Osteocyte (in vitro differentiated cells): ENCODE measurements around the gene AATF. TPM values are rescaled to one million over a fixed set of nuclear protein-coding genes. Genes with fewer than 3 reads are reported as not detected.

Source experiments
- DNase-seq: peaks from one replicate; pipeline ENCODE4 v3.0.0; 2021; ENCODE audit warnings: mixed read lengths; ENCODE audit not compliant: unreplicated experiment; ENCODE audit errors: extremely low spot score
- H3K27ac Mint-ChIP-seq: one replicate; pipeline ENCODE4 v1.8.0; 2021; ENCODE audit warnings: mild to moderate bottlenecking, mixed read lengths; ENCODE audit not compliant: unreplicated experiment
- H3K27me3 Mint-ChIP-seq: one replicate; pipeline ENCODE4 v1.8.0; 2021; ENCODE audit warnings: mixed read lengths; ENCODE audit not compliant: unreplicated experiment
- H3K36me3 Mint-ChIP-seq: one replicate; pipeline ENCODE4 v1.8.0; 2021; ENCODE audit warnings: mixed read lengths; ENCODE audit not compliant: unreplicated experiment
- H3K4me1 Mint-ChIP-seq: one replicate; pipeline ENCODE4 v1.8.0; 2021; ENCODE audit warnings: mixed read lengths; ENCODE audit not compliant: unreplicated experiment
- H3K4me3 Mint-ChIP-seq: one replicate; pipeline ENCODE4 v1.8.0; 2021; ENCODE audit warnings: mild to moderate bottlenecking, moderate library complexity, mixed read lengths; ENCODE audit not compliant: unreplicated experiment
- H3K9me3 Mint-ChIP-seq: one replicate; pipeline ENCODE4 v1.8.0; 2021; ENCODE audit warnings: mixed read lengths; ENCODE audit not compliant: unreplicated experiment
- total RNA-seq: library from RNA; stranded (reverse); gene quantifications from 2 replicates; pipeline ENCODE4 v1.2.1, GENCODE V29; 2021
- TF ChIP-seq, protein P1 (sequence below): fragments of 200-600 bp; sonication (generic); IDR thresholded peaks from 2 replicates; pipeline ENCODE4 v1.5.0; 2021; ENCODE audit warnings: antibody characterized with exemption, mild to moderate bottlenecking, moderate library complexity

The AATF gene
- total RNA-seq, 1 donor from 2014 or later, result 39.6 TPM

DNA sequence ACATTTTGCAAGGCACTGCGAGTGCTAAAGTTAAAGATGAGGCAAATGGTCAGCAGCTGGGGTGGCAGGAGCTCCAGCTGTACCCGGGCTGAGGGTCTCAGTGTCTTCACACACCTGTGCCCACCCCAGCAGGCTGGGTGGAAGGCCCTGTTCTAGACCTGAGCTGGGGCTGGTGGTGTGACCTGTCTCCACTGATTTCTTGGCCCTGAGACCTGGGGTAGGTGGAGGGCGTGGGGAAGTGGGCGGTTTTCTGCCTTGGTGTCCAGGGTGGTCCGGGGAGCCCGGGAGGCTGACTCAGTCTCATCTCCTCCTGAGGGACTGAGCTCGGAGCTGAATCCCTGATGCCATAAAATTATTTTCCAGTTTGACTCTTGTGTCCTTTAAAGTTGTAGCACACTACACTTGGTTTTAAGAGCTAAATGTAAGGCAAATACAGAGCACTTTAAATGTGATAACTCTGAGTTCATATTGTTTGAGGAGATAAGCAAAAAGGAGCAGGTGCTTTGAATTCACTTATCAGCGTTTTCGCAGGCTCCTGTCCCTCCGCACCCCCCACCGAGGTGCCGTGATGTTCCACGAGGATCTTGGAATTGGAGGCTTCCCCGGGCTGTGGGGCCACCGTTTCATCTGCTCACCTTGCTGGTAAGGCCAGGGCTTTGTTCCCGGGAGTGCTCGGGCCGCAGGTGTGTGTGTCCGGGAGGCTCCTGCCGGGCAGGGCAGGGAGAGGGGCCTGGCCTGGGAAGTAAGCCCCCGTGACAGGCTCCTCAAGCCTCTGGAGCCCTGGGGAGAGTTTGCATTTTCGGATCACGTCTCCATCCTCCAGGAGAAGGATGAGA is 117.0 kb downstream of the AATF start:
- peaks cover 33% of the 10 kb centered on the region for H3K27me3 Mint-ChIP-seq

DNA sequence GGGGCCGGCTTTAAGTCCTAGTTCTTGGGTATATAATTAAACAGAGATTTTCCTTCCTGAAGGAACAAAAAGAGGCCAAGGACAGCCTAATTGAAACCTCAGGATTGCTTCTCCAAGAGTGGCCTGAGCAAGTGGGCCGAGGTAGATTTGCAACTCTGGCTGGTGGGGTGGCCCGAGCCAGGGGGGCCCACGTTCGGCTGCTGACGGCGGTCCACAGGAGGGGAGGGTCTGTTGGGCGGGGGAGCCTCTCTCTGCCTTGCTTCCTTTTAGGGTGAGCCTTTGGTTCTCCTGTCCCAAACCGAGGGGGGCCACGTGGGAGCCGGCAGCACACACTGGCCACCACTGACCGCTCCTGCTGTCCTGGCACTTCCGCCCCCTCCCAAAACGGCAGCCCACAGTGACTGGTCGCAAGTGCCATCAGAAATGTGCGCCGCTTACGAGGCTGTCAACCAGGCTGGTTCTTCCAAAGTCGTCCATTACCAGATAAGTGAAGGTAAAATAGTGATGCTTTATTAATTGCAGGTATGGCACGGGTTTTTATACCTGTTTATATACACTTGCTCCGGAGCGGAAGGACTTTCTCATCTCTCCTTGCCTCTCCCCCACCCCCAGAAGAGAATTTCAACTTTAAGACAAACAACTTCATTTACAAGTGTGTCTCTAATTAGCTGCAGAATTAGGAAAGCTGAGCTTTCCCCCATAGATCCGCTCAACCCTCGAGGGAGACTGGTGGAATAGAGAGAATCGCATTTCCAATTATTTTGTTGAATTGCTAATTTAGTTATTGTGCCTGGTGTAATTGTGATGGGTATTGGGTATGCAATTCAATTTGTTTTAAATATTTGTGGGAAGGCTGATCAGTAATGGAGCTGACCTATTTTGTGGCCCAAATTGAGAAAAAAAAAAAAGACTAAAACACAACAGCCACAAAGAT is 117.8 kb downstream of the AATF start:
- Mint-ChIP-seq H3K4me1 (peaks cover 2% of the 10 kb centered on the region), H3K4me3 (no peak overlapping the region), H3K9me3 (no peaks in the 10 kb centered on the region), H3K27me3 (peaks cover 33% of the 10 kb centered on the region), H3K36me3 (no peaks in the 10 kb centered on the region), H3K27ac (no peak overlapping the region)
- TF ChIP-seq, protein P1, sequence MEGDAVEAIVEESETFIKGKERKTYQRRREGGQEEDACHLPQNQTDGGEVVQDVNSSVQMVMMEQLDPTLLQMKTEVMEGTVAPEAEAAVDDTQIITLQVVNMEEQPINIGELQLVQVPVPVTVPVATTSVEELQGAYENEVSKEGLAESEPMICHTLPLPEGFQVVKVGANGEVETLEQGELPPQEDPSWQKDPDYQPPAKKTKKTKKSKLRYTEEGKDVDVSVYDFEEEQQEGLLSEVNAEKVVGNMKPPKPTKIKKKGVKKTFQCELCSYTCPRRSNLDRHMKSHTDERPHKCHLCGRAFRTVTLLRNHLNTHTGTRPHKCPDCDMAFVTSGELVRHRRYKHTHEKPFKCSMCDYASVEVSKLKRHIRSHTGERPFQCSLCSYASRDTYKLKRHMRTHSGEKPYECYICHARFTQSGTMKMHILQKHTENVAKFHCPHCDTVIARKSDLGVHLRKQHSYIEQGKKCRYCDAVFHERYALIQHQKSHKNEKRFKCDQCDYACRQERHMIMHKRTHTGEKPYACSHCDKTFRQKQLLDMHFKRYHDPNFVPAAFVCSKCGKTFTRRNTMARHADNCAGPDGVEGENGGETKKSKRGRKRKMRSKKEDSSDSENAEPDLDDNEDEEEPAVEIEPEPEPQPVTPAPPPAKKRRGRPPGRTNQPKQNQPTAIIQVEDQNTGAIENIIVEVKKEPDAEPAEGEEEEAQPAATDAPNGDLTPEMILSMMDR, result no peak
- no peak for DNase-seq

More for the DNA sequence above, 117.0 kb downstream of the AATF start:
- DNase-seq, result no peak
- TF ChIP-seq, protein P1, result no peak
- no peak overlapping the region for H3K27ac Mint-ChIP-seq
- no peaks in the 10 kb centered on the region for H3K9me3 Mint-ChIP-seq
- no peak overlapping the region for H3K4me3 Mint-ChIP-seq
- peaks cover 2% of the 10 kb centered on the region for H3K4me1 Mint-ChIP-seq
- no peaks in the 10 kb centered on the region for H3K36me3 Mint-ChIP-seq

DNA sequence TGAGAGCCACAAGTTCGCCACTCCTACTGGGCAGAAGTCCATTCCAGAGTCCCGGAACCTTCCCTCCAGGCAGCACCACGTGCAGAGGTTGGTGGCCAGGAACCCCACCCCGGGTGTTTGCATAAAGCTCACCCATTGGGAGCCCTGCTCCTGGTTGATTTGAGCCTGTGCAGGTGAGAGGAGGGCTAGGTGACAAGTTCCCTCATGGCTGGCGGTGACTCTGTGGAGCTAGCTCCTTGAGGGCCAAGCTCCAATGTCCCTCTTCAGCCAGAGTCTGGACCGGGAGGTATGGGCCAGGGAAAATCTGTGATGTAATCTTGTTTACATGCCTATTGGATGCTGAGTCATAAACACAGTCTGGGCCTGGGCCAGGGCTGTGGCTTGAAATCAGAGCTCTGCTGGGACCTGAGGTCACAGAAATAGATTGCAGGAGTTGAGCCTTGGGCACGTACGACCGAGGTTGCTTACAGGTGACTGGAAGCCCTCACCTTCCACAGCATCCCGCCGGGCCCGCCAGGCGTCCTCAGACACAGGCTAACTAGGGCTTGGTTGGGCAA is 118.9 kb downstream of the AATF start:
- Mint-ChIP-seq H3K27ac (no peak overlapping the region), H3K36me3 (no peaks in the 10 kb centered on the region), H3K27me3 (peaks cover 40% of the 10 kb centered on the region), H3K9me3 (no peaks in the 10 kb centered on the region), H3K4me3 (no peak overlapping the region), H3K4me1 (peaks cover 2% of the 10 kb centered on the region)
- TF ChIP-seq, protein P1, result no peak
- no peak for DNase-seq

DNA sequence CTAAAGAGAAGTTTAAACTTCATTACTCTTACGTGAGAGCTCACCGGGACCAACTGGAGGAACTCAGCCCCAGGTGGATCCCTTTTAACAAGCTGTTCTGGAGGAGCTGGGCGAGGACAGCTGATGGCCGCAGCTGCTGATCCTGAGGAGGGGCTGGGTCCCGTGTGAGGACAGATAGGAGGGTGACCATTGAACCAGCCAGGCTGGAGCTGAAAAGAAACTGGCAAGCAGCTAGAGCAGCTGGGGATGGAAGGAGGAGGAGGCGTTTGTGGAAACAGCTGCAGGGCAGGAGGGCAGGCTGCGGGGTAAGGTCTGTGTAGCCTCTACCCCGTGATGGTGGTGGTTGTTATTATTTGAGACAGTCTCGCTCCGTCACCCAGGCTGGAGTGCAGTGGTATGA is 119.5 kb downstream of the AATF start:
- H3K9me3 Mint-ChIP-seq, result no peaks in the 10 kb centered on the region
- TF ChIP-seq, protein P1, result no peak
- H3K4me1 Mint-ChIP-seq, result peaks cover 2% of the 10 kb centered on the region
- H3K27ac Mint-ChIP-seq, result no peak overlapping the region
- no peak for DNase-seq
- H3K4me3 Mint-ChIP-seq, result no peak overlapping the region
- H3K36me3 Mint-ChIP-seq, result no peaks in the 10 kb centered on the region
- peaks cover 42% of the 10 kb centered on the region for H3K27me3 Mint-ChIP-seq
